ENCODE data around the gene IGDCC3. TPM values are rescaled to one million over a fixed set of nuclear protein-coding genes. Genes with fewer than 3 reads are reported as not detected.

IGDCC3 gene
- total RNA-seq, 1 donor from 2014 or later: 0.69 TPM

DNA sequence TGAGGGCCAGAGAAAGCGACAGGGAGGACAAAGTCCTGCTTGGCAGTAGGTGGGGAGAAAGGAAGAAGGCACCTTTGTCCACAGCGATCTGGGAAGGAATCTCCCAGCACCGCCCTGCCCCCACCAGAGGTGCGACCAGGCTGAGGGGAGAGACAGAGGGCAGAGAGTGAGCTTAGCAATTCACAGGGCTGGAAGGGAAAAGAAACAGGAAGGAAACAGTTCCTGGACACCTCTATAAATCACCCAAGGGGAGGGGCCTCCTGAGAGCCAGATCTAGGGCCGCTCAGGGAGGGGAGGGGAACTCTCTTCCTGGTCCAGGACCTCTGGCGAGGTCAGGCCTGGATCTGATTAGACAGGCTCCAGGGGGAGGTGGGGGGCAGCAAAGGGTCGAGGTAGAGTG, 37.9 kb downstream of the IGDCC3 start:
- no peak for DNase-seq

- DNase-seq: no peak
These were observed 38.4 kb downstream of the IGDCC3 start for GRCh38 chr15:65339416-65339815.

DNA sequence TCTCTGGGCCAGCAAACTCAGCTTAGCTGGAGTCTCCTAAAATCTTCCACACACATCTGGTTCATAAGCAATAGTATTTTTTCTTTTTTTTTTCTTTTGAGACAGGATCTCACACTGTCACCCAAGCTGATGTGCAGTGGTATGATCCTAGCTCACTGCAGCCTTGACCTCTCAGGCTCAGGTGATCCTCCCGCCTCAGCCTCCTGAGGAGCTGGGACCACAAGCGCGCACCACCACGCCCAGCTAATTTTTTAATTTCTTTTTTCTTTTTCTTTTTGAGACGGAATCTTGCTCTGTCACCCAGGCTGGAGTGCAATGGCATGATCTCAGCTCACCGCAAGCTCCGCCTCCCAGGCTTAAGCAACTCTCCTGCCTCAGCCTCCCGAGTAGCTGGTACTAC, 39.0 kb downstream of the IGDCC3 start:
- no peak for DNase-seq

DNA sequence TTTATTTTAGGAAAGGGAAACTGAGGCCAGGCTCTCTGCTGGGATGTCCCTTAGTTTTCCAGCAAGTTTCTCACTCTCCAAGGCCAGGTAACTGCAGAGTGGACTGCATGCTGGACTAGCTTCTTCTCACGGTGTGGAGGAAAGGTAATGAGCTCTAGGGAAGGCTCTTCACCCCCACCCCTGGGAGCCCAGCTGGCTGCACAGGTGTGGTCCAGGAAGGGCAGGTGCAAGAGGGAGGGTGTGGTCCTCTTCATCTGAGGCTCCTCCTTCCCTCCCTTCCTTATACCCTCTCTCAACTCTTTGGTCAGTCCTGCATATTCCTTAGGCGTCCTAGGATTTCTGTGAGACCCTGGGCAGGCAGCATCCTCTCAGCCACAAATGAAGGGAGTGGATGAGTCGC, 39.4 kb downstream of the IGDCC3 start:
- DNase-seq: no peak

GRCh38 chr15:65337436-65338070, 40.2 kb downstream of the IGDCC3 start:
- no peak for DNase-seq

- DNase-seq: no peak
These were observed 41.0 kb downstream of the IGDCC3 start for GRCh38 chr15:65336493-65337435.

- no peak for DNase-seq
These were observed 42.3 kb downstream of the IGDCC3 start for GRCh38 chr15:65335278-65336055.

DNA sequence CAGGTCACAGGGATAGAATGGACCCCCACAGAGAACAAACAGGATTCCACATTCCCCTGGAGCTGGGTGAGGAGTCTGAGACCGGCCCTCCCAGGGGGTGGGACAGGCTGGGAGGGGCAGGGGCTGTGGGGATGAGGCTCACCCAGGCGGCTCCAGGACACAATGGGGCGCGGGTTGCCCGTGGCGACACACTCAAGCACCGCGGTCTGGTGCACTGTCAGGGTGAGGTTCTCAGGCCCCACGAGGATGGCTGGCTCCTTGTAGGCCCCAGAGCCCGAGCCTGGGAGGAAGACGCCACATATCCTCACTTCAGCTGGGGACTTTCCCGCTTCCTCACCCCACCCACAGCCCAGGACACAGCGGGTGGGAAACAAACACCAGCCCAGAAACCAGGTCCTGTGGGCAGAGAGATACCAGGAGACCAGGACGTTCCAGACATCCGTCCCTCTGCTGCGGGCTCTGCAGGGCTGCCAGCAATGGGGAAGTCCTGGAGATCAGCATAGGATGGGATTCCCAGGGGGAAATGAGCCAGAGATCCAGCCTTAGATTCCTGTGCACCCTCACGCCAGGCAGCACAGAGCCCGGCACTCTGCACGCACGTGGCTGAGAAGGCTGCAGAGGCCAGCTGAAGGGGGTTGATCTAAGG, 43.1 kb downstream of the IGDCC3 start:
- DNase-seq: no peak

- DNase-seq: no peak
These were observed 43.9 kb downstream of the IGDCC3 start for GRCh38 chr15:65333856-65334255.

DNA sequence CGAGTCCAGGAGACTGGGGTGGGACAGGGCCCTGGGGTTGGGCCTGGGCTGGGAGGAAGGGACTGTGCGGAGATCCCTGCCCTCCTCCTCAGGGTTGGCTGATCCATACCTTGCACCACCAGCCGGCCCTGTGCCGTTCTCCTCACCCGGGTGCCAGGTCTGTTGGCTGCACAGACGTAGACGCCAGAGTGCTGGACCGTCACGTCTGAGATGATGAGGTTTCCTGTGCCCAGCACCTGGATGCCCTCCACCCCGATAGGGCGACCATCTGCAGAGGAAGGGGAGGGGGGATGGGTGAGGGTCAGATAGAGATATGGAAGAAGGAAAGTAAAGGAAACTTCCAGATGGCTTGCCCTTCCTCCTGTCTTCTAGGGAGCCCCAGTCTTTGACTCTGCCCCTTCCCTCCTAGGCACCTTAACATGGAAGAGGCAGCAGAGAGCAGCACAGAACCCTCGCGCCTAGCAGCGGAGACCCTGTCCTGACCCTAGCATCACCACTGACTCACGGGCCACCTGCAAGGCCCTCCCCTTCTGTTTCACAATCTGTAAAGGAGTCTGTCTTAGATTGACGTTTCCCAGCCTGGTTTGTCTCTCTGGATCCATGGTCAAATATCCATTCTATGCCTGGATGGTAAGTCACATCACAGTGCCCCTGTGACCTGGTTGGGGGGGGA, 44.5 kb downstream of the IGDCC3 start:
- DNase-seq: no peak

- no peak for DNase-seq
These were observed 45.2 kb downstream of the IGDCC3 start for GRCh38 chr15:65332391-65333147.

DNA sequence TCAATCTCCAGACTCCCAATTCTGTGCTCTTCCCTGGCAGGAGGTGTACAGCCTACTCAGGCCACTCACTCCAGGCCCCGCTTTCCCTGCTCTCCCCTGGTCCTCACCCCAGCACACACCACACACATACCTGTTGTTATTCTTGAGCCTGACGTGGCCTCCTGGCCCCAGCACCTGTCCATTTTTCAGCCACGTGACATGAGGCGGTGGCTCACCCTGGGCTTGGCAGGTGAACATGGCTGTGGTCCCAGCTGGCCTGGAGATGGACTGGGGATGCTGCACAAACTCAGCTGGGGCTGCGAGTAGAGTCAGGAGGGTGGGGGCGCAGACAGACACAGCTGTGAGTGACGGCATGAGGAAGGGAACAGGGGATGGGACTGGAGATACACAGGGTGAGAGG, 46.0 kb downstream of the IGDCC3 start:
- DNase-seq: no peak

DNA sequence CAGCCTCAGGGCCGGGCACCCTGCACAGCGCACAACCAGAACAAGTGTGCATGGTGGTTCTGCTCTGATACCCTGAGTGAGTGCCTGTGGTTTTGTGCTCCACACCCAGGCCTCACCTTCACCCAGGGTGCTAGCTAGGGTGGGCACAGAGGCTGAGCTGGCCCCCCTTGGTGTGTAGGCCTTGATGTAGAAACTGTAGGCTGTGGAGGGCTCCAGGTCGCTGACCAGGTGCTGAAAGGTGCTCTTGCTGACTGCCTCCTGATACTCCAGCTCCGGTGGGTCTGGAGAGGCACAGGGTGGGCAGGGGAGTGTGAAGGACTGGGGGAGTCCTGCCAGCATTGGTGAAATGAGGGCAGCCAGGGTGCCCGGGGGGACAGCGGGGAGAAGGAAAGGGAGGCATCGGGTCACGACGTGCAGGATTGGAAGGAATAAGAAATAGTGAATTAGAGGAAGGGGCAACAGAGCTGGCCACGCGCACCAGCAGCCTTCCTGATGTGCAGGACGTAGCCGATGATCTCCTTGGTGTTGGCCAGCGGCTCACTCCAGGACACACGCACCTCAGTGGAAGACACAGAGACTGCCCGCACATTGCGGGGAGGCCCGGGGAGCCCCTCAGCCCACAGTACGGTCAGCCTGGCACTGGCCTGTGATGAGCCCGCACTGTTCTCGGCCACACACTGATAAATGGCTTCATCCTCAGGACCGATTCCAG, 46.7 kb downstream of the IGDCC3 start:
- DNase-seq: no peak

- no peak for DNase-seq
These were observed 47.6 kb downstream of the IGDCC3 start for GRCh38 chr15:65329984-65330735.

DNA sequence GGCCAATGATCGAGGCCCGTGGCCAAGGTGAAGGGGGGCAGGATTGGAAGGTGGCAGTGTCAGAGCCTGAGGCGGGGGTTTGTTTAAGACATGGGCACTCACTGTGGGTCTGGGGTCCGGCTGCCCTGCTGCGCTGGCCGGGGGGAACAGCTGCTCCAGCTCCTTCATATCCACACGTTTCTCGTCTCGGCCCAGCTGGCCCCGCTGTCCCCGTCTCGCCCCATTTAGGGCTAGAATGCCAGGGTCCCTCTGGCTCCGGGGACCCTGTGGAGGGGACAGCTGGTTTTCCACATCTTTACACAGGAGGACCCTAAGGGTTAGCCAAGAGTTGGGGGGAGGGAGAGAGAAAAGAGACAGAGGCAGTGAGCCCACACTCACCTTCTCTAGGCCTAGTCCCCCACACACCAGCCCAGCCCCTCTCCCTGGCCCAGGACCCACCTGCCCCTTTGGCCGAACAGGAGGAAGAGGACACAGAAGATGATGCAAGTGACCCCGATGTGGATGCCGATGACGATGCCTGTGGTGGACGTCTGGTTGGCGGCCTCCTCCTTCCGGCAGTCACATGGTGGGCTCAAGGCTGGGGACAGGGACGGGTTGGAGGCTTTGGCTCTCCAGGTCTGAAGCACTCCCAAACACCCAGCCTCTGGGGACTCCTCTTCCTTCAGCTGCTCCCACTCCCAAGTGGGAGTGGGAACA, 48.4 kb downstream of the IGDCC3 start:
- no peak for DNase-seq

- no peak for DNase-seq
These were observed 49.1 kb downstream of the IGDCC3 start for GRCh38 chr15:65328506-65329287.

DNA sequence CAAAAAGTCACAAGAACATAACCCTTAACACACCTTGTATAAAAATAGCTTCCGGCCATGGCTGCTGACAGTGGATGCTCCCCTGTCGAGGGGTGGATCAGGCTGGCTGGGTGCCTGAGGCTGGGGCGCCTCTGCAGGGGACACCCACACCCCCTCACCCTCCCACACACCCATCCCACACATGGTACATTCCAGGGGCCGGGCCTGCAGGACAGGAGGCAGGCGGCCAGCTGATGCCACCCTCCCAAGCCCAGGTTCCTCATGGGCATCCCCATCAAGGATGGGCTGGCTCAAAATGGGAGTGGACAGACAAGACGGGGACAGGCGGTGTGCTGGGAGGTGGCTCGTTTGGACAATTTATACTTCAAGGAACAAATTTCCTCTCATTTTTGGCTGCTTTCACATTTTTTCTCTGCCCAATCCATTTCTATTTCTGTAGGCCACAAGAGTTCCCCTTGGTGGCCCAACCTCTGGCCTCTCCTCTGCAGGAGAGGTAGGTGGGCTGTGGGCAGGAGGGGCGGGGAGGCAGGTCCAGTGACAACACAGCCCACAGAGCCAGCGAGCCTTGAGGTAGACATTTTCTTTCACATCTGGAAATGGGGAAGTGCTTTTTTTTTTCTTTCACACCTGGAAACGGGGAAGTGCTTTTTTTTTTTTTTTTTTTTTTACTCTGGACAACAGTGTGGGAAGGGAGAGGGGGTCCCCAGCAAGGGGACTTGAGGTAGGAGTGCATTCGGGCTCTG, 50.0 kb downstream of the IGDCC3 start:
- no peak for DNase-seq
